ENCODE data around the gene GPR89B. TPM values are rescaled to one million over a fixed set of nuclear protein-coding genes. Genes with fewer than 3 reads are reported as not detected.
A peak's percentile ranks its signal among the peaks of the same experiment; 100 is the strongest.

GPR89B gene
- total and polyA plus RNA-seq, 9 of the 15 experiments (the other 6 are each of a cell fraction or from before 2014, with no cell fraction given) = 9.3 to 39.3 (median 19.6) TPM

DNA sequence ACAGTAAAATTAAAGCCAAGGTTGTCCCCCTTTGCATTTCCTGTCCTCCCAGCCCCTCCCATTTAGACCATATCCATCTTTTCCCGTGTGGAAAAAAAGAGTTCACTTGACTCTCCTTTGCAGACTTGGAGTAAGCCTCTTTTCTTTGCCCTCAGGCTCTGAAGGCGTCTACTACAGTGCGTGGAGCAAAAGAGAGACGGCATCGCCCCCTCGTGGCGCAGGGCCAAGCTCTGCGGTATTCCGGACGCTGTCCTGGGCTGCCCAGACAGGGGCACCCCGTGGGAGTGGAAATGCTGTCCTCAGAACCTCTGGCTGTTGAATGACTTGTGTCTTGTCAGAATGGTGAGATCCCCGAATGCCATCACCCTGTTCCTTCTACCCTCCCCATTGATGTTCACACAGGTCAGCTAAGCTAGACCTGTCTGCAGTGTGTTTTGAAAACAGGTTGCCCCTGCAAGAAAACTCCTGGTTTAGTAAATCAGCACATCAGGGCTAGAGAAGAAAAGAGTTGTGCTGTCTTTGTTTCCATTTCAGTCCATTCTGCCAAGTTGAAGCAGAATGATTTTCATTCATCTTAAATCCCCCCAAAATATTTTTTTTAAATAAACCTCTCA is 37.9 kb upstream of the GPR89B start (continued):
- TF ChIP-seq JUND (IDR thresholded peaks at IDR 0.05; ENCODE audit: borderline replicate concordance, low read depth, low read length) = no peak
- TF ChIP-seq JUND (tag; IDR thresholded peaks at IDR 0.05; ENCODE audit: borderline replicate concordance, low read depth, low read length) = no peak; the same call in 2 of the 3 replicates
- TF ChIP-seq ELF1 (tag; IDR thresholded peaks at IDR 0.05) = no peak
- TF ChIP-seq, protein P1, sequence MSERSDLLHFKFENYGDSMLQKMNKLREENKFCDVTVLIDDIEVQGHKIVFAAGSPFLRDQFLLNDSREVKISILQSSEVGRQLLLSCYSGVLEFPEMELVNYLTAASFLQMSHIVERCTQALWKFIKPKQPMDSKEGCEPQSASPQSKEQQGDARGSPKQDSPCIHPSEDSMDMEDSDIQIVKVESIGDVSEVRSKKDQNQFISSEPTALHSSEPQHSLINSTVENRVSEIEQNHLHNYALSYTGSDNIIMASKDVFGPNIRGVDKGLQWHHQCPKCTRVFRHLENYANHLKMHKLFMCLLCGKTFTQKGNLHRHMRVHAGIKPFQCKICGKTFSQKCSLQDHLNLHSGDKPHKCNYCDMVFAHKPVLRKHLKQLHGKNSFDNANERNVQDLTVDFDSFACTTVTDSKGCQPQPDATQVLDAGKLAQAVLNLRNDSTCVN (CRISPR knock-in tag; IDR thresholded peaks at IDR 0.05) = no peak
- TF ChIP-seq, protein P2, sequence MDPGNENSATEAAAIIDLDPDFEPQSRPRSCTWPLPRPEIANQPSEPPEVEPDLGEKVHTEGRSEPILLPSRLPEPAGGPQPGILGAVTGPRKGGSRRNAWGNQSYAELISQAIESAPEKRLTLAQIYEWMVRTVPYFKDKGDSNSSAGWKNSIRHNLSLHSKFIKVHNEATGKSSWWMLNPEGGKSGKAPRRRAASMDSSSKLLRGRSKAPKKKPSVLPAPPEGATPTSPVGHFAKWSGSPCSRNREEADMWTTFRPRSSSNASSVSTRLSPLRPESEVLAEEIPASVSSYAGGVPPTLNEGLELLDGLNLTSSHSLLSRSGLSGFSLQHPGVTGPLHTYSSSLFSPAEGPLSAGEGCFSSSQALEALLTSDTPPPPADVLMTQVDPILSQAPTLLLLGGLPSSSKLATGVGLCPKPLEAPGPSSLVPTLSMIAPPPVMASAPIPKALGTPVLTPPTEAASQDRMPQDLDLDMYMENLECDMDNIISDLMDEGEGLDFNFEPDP (CRISPR knock-in tag; IDR thresholded peaks at IDR 0.05) = no peak
- TF ChIP-seq ZNF347 (CRISPR knock-in tag; IDR thresholded peaks at IDR 0.05; ENCODE audit: low read depth) = no peak
- TF ChIP-seq, protein P3, sequence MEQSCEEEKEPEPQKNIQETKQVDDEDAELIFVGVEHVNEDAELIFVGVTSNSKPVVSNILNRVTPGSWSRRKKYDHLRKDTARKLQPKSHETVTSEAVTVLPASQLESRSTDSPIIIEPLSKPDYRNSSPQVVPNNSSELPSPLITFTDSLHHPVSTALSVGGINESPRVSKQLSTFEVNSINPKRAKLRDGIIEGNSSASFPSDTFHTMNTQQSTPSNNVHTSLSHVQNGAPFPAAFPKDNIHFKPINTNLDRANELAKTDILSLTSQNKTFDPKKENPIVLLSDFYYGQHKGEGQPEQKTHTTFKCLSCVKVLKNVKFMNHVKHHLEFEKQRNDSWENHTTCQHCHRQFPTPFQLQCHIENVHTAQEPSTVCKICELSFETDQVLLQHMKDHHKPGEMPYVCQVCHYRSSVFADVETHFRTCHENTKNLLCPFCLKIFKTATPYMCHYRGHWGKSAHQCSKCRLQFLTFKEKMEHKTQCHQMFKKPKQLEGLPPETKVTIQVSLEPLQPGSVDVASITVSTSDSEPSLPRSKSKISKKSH (CRISPR knock-in tag; IDR thresholded peaks at IDR 0.05) = no peak
- no peak for TF ChIP-seq BMI1 (IDR thresholded peaks at IDR 0.05; ENCODE audit: low read length)
- TF ChIP-seq ZNF12 (CRISPR knock-in tag; IDR thresholded peaks at IDR 0.05) = no peak
- TF ChIP-seq, protein P4, sequence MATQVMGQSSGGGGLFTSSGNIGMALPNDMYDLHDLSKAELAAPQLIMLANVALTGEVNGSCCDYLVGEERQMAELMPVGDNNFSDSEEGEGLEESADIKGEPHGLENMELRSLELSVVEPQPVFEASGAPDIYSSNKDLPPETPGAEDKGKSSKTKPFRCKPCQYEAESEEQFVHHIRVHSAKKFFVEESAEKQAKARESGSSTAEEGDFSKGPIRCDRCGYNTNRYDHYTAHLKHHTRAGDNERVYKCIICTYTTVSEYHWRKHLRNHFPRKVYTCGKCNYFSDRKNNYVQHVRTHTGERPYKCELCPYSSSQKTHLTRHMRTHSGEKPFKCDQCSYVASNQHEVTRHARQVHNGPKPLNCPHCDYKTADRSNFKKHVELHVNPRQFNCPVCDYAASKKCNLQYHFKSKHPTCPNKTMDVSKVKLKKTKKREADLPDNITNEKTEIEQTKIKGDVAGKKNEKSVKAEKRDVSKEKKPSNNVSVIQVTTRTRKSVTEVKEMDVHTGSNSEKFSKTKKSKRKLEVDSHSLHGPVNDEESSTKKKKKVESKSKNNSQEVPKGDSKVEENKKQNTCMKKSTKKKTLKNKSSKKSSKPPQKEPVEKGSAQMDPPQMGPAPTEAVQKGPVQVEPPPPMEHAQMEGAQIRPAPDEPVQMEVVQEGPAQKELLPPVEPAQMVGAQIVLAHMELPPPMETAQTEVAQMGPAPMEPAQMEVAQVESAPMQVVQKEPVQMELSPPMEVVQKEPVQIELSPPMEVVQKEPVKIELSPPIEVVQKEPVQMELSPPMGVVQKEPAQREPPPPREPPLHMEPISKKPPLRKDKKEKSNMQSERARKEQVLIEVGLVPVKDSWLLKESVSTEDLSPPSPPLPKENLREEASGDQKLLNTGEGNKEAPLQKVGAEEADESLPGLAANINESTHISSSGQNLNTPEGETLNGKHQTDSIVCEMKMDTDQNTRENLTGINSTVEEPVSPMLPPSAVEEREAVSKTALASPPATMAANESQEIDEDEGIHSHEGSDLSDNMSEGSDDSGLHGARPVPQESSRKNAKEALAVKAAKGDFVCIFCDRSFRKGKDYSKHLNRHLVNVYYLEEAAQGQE (IDR thresholded peaks at IDR 0.05; ENCODE audit: borderline replicate concordance) = peak; percentile 90
- TF ChIP-seq, protein P4 (CRISPR knock-in tag; IDR thresholded peaks at IDR 0.05; ENCODE audit: low read depth) = no peak
- TF ChIP-seq ZNF436 (CRISPR knock-in tag; IDR thresholded peaks at IDR 0.05) = no peak
- TF ChIP-seq BRF1 (IDR thresholded peaks at IDR 0.05; ENCODE audit: borderline replicate concordance, extremely low read depth, insufficient read length) = no peak
- no peak for TF ChIP-seq FOXM1 (IDR thresholded peaks at IDR 0.05; ENCODE audit: low read depth)
- TF ChIP-seq FOXM1 (CRISPR knock-in tag; IDR thresholded peaks at IDR 0.05; ENCODE audit: low read depth) = no peak

Measured in K562 (cell line).